Amygdala (tissue), 56 donors: ENCODE data around the gene TMEM59L.
"Not testable (repeated sequence)": the region's sequence is repeated elsewhere in the genome, so short reads cannot be mapped to it uniquely, and the experiment has no call there.

Experiments
- DNase-seq, 56 donors: peaks; one replicate each; lab custom pipeline; 2025; lab: John Stamatoyannopoulos, UW

TMEM59L gene

GRCh38 chr19:18593367-18594095 lies 19.1 kb upstream of the TMEM59L start:
- peak in 1 of 56 donors; percentile 24 for DNase-seq

- peak in 38 of 56 donors; percentile 4 to 66 (median 26) for DNase-seq
Measured at GRCh38 chr19:18594096-18594823, 18.4 kb upstream of the TMEM59L start.

GRCh38 chr19:18594824-18595373 lies 17.8 kb upstream of the TMEM59L start:
- DNase-seq = no peak

GRCh38 chr19:18595475-18595874 lies 17.2 kb upstream of the TMEM59L start:
- no peak for DNase-seq

- DNase-seq = peak in 2 of 56 donors; percentile 5 to 26
Measured at GRCh38 chr19:18596752-18597157, 15.9 kb upstream of the TMEM59L start.

GRCh38 chr19:18597809-18598660 lies 14.6 kb upstream of the TMEM59L start:
- DNase-seq = no peak

GRCh38 chr19:18599485-18599884 lies 13.2 kb upstream of the TMEM59L start:
- DNase-seq = no peak

GRCh38 chr19:18600692-18601397 lies 11.8 kb upstream of the TMEM59L start:
- DNase-seq = not testable (repeated sequence)

GRCh38 chr19:18601875-18602274 lies 10.8 kb upstream of the TMEM59L start:
- no peak for DNase-seq

- DNase-seq = no peak
Measured at GRCh38 chr19:18603255-18603957, 9.3 kb upstream of the TMEM59L start.

GRCh38 chr19:18603958-18604819 lies 8.5 kb upstream of the TMEM59L start:
- no peak for DNase-seq

GRCh38 chr19:18604820-18605159 lies 7.9 kb upstream of the TMEM59L start:
- DNase-seq = no peak

- no peak for DNase-seq
Measured at GRCh38 chr19:18605196-18605545, 7.5 kb upstream of the TMEM59L start.

- no peak for DNase-seq
Measured at GRCh38 chr19:18605546-18606280, 7.0 kb upstream of the TMEM59L start.

GRCh38 chr19:18606281-18607225 lies 6.1 kb upstream of the TMEM59L start, which contains the start of gene CRLF1:
CRLF1 (minus strand) TSS chr19:18606799; CDS start chr19:18606656, 143 bp downstream.
- no peak for DNase-seq

GRCh38 chr19:18607226-18608101 lies 5.2 kb upstream of the TMEM59L start:
- no peak for DNase-seq
